ENCODE measurements around the gene CACNA2D3.

The CACNA2D3 gene

GRCh38 chr3:54131026-54131605 lies 8.8 kb downstream of the CACNA2D3 start:
- DNase-seq: no peak

DNA sequence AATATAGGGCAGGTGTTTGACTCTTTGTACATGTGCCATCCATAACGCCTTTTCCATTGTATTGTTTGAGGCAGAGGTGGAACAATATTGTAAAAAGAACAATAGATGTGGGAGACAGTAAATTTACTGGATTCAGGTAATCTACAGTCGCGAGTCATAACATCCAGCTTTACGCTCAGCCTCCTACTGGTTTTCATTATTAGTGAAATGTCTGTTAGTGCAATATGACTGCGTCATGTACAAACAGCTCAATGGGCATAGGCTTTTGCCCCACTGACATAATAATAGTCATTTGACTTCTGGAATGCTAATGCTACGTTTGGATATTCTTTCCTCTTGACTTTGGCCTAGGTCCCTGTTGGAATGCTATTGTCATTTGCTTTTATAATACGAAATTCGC lies 9.5 kb downstream of the CACNA2D3 start:
- no peak for DNase-seq

GRCh38 chr3:54132685-54133084 lies 10.3 kb downstream of the CACNA2D3 start:
- no peak for DNase-seq

DNA sequence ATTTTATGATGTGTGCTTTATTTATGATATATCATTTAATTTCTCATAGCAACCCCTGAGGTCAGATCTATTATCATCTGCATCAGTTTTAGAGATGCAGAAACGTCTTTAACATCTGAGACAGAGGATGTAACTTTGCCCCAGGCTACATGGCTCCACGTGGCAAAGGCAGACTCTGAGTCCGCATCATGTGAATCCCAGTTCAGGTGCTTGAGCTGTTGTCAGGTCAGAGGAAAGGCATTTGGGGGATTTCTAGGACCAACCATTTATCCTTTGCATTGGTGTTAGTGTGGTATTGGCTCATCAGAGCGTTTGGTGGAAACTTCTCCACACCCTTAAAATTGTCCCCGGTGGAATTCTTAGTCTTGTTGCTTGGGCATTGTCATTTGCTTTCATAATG lies 10.8 kb downstream of the CACNA2D3 start:
- DNase-seq: no peak

GRCh38 chr3:54134155-54134554 lies 11.8 kb downstream of the CACNA2D3 start:
- DNase-seq: no peak

DNA sequence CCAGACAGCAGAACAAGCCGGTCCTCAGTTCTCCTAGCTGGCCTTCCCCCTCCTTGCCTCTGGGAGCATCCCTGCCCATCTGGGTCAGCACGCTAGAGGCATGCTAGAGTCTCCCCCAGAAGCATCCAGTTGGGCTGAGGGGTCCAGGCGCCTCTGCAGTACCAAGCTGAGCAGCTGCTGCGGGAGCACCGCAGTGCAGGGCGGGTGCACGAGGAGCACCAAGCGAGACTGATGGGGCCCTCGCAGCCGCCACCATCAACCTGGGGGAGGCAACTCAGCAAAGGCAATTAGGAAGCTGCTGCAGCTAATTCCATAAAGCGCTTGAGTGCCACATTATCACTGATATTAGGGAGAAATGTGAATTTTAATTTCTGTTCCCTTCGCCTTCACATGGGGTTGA lies 12.4 kb downstream of the CACNA2D3 start:
- no peak for DNase-seq

DNA sequence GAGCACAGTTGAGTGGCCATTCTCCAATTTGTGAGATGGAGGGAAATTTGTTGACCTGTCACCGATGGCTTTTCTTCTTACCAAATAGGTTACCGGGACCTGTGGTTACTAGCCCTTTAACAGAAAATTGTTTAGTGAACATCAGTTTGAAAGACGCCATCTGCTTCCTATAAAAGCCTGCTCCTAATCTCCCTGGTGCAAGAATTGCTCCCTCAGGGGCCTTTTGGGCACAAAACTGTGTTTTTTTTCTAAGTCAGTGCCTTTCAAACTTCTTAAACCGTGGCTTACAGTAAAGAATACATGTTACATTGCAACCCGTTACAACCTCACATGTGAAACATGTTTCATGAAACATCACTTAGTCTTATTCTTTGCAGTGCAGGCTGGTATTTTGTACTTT lies 15.0 kb downstream of the CACNA2D3 start:
- no peak for DNase-seq

- DNase-seq: no peak
These were observed 16.7 kb downstream of the CACNA2D3 start for GRCh38 chr3:54138937-54139547.

- no peak for DNase-seq
These were observed 17.3 kb downstream of the CACNA2D3 start for GRCh38 chr3:54139630-54140029.

GRCh38 chr3:54144284-54144683 lies 21.9 kb downstream of the CACNA2D3 start:
- no peak for DNase-seq

DNA sequence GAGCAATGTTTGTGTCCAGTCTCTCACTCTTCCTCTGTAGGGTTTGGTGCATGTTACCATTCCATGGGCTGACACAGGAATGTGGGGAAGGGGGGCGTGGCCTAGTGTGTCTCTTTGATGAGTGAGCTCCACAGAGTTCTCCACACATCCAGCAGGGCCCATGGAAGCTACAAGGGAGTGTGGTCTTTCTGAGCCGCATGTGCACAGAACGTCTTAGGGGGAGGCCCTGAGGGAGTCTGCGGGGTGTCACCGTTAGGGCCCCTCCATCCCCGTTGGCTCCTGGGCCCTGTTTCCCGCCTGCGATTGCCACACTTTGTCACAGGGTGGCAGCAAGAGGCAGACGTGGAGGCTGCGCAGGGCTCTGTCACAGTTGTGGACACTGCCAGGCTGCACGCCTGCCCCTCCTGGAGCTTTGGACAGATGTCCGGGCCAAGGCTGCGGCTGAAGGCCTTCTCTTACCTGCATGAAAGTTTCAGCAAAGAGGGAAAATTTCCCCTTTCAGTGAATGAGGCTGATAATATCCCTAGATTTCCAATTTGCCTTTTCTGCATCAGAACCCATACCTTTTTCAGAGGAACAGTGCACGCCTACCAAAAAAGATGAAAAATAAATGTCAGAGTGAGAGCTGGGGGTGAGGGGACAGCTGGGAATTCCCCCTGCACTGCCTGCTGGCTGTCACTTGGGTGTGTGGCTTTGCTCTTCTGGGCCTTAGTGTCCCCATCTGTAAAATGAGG lies 24.3 kb downstream of the CACNA2D3 start:
- no peak for DNase-seq

- no peak for DNase-seq
These were observed 28.6 kb downstream of the CACNA2D3 start for GRCh38 chr3:54150864-54151467.

GRCh38 chr3:54153477-54153876 lies 31.1 kb downstream of the CACNA2D3 start:
- DNase-seq: no peak

DNA sequence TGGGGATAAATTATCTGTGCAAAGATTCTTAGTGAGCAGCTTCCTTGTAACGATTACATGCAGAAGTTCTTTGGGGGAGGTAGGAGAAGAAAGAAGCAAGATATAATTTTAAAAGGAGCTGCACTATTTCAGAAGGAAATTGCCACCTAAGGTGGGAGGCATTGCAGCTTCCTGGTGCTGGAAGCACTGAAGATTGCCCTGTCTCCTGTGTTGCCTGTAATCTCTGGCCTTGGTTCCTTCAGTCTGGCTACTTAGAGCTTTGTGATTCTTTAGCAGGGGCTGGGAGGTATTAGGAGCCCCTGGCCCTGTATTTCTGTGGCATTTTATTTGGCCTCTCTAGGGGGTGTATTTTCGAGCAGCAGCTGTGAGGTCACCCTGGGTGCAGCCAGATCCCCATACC lies 35.5 kb downstream of the CACNA2D3 start:
- DNase-seq: no peak

GRCh38 chr3:54159917-54160316 lies 37.6 kb downstream of the CACNA2D3 start:
- no peak for DNase-seq

DNA sequence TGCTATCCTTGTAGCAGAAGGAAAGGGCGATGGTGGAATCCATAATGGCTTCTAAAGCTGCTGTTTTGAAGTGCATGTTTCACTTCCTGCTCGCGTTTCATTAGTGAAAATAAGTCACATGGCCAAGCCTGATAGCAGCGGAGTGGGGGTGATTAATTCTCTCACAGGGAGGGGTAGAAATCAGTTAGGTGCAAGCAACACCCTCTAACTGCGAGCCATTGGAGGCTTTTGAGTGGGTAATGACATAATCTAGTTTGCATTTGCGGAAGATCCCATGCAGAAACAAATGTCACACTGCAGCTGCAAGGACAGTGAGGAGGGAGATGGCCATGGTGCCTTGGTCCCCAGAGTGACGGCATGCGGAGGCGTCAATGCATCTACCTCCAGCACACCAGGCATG lies 41.1 kb downstream of the CACNA2D3 start:
- DNase-seq: no peak

GRCh38 chr3:54164192-54164975 lies 42.0 kb downstream of the CACNA2D3 start:
- DNase-seq: no peak

- no peak for DNase-seq
These were observed 43.5 kb downstream of the CACNA2D3 start for GRCh38 chr3:54165865-54166264.

GRCh38 chr3:54167999-54168398 lies 45.6 kb downstream of the CACNA2D3 start:
- DNase-seq: no peak

DNA sequence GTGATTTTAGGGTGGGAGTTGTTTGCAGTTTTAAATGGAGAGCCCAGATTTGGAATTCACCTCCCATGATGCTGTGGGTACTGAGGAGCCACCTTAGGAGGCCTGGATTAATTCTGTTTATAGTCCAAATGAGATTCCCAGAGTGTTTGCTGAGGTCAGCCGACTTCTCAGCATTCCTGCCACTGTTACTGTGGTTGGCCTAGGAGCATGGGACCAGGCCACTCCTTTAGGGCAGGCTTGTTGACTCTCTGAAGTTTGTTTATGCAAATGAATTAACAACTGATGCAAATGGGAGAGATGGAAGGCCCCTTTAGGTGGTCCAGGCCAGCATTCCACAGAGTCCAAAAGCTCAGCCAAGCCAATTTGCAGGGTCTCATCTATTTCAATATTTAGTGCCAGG lies 46.1 kb downstream of the CACNA2D3 start:
- no peak for DNase-seq

GRCh38 chr3:54169524-54169923 lies 47.2 kb downstream of the CACNA2D3 start:
- DNase-seq: no peak

- DNase-seq: no peak
These were observed 49.2 kb downstream of the CACNA2D3 start for GRCh38 chr3:54171509-54171908.

DNA sequence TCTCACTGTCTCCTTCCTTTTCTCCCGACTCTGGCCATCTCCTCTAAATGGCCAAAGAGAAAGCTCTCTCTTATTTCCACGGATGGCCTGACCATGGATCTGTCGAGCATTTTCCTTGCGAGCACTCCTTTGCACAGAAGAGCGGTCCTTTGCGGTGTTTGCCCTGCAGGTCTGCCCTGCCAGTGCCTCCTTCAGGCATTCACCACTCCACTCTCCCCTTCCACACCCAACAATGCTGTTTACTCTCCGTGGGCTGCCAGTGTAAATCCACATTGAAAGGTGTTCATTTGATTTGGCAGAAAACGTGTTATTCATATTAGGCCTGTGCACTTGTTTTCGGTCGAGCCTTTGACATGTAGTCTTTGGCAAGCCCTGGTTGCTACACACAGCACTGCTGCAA lies 49.6 kb downstream of the CACNA2D3 start:
- no peak for DNase-seq

All from activated CD4-positive, alpha-beta T cell treated with anti-CD3 and anti-CD28 coated beads, Interleukin-2, amount 50 U/mL, for 1 hour (primary cell).